Nephron progenitor cell (in vitro differentiated cells): Measurements from ENCODE around the gene DERA.

ENCODE experiments used
- DNase-seq: peaks from one replicate; pipeline ENCODE4 v3.0.0; 2021
- H3K27ac Mint-ChIP-seq: 2 replicates; pipeline ENCODE4 v1.8.0; 2021; ENCODE audit warnings: mild to moderate bottlenecking, moderate library complexity, mixed read lengths
- H3K27me3 Mint-ChIP-seq: 2 replicates; pipeline ENCODE4 v1.8.0; 2021; ENCODE audit warnings: mild to moderate bottlenecking, low read depth, mixed read lengths; ENCODE audit not compliant: poor library complexity
- H3K36me3 Mint-ChIP-seq: 2 replicates; pipeline ENCODE4 v1.8.0; 2021; ENCODE audit warnings: low read depth, mixed read lengths
- H3K4me1 Mint-ChIP-seq: 2 replicates; pipeline ENCODE4 v1.8.0; 2021; ENCODE audit warnings: mixed read lengths
- H3K4me3 Mint-ChIP-seq: 2 replicates; pipeline ENCODE4 v1.8.0; 2021; ENCODE audit warnings: mild to moderate bottlenecking, moderate library complexity, mixed read lengths
- H3K9me3 Mint-ChIP-seq: 2 replicates; pipeline ENCODE4 v1.8.0; 2021; ENCODE audit warnings: mild to moderate bottlenecking, moderate library complexity, mixed read lengths
- TF ChIP-seq, protein P1 (sequence below): fragments of 200-600 bp; sonication (generic); IDR thresholded peaks from 2 replicates; pipeline ENCODE4 v1.5.0; 2021; ENCODE audit warnings: antibody characterized with exemption

Gene DERA

DNA sequence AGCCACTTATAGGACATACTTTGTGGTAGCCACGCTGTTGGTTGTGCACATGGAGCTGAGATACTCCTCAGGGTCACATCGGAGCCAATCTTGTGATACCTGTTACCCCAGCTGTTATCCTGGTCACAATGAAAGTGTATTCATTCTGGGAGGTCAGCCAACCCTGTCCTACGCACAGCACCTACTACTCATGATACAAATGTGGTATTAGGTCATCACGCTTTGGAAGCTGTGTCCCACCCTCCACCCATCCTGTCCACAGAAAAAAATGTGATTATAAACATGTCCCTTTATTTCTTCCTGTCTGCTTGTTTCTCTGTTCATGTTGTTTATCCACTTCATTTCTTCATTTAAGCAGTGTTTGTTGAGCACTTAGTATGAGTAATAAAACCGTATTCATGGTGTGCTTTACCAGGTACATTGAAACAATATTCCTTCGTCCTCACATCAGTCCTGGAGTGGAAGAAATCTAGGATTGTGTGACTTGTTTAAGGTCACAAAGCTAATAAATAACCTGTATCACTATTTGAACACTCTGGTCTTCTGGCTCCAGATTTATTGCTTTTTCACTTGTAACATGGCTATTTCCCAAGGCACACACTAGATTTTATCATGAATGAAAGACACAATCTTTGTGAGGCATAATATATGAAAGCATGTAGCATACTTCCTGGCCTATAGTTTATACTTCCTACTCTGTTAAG, 73.1 kb downstream of the DERA start:
- peaks cover 35% of the 10 kb centered on the region for H3K4me1 Mint-ChIP-seq
- TF ChIP-seq, protein P1, sequence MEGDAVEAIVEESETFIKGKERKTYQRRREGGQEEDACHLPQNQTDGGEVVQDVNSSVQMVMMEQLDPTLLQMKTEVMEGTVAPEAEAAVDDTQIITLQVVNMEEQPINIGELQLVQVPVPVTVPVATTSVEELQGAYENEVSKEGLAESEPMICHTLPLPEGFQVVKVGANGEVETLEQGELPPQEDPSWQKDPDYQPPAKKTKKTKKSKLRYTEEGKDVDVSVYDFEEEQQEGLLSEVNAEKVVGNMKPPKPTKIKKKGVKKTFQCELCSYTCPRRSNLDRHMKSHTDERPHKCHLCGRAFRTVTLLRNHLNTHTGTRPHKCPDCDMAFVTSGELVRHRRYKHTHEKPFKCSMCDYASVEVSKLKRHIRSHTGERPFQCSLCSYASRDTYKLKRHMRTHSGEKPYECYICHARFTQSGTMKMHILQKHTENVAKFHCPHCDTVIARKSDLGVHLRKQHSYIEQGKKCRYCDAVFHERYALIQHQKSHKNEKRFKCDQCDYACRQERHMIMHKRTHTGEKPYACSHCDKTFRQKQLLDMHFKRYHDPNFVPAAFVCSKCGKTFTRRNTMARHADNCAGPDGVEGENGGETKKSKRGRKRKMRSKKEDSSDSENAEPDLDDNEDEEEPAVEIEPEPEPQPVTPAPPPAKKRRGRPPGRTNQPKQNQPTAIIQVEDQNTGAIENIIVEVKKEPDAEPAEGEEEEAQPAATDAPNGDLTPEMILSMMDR: no peak
- H3K27me3 Mint-ChIP-seq: no peaks in the 10 kb centered on the region
- H3K9me3 Mint-ChIP-seq: peaks cover 4% of the 10 kb centered on the region
- H3K4me3 Mint-ChIP-seq: no peak overlapping the region
- H3K27ac Mint-ChIP-seq: no peak overlapping the region
- no peak for DNase-seq
- peaks cover 61% of the 10 kb centered on the region for H3K36me3 Mint-ChIP-seq

DNA sequence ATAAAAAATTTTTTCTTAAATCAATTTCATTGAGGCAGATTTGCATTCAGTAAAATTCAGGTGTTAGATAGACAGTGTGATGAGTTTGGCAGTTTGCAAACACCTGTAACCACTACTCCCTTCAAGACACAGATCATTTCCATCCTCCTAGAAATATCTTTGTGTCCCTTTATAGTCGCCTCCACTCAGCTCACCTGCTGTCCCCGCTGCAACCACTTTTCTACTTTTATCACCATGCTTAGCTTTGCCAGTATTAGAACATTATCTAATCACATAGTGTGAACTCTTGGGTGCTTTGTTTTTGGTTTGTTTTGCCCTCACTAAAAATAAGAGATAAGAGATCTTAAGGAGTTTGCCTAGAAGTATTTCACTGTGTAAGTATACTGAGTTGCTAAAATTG, 73.8 kb downstream of the DERA start:
- Mint-ChIP-seq H3K4me3 (no peak overlapping the region), H3K9me3 (peaks cover 4% of the 10 kb centered on the region), H3K27me3 (no peaks in the 10 kb centered on the region), H3K4me1 (peaks cover 27% of the 10 kb centered on the region), H3K36me3 (peaks cover 68% of the 10 kb centered on the region), H3K27ac (peak overlapping the region; percentile 26)
- no peak for DNase-seq
- TF ChIP-seq, protein P1: no peak

DNA sequence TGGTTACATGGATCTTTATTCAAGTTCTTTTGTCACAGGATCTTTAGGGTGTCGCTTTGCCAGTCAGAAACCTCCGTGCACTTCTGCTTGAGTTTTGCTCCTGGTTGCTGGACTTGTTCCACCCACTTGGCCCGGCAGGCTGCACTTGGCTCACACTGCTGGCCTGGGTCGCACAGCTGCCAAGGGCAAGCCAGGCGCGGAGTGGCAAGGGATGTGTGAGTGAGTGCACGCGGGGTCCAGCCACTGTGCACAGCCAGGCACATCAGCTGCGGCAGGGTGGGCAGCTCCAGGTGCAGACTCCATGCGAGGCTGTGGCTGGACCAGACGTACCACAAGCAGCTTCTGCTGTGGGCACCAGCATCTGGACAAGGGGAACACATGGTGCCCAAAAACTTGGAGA, 76.6 kb downstream of the DERA start:
- Mint-ChIP-seq H3K9me3 (peaks cover 7% of the 10 kb centered on the region), H3K4me1 (peaks cover 9% of the 10 kb centered on the region), H3K27ac (peak overlapping the region; percentile 19), H3K36me3 (peaks cover 94% of the 10 kb centered on the region), H3K27me3 (no peaks in the 10 kb centered on the region), H3K4me3 (no peak overlapping the region)
- TF ChIP-seq, protein P1: no peak
- no peak for DNase-seq

DNA sequence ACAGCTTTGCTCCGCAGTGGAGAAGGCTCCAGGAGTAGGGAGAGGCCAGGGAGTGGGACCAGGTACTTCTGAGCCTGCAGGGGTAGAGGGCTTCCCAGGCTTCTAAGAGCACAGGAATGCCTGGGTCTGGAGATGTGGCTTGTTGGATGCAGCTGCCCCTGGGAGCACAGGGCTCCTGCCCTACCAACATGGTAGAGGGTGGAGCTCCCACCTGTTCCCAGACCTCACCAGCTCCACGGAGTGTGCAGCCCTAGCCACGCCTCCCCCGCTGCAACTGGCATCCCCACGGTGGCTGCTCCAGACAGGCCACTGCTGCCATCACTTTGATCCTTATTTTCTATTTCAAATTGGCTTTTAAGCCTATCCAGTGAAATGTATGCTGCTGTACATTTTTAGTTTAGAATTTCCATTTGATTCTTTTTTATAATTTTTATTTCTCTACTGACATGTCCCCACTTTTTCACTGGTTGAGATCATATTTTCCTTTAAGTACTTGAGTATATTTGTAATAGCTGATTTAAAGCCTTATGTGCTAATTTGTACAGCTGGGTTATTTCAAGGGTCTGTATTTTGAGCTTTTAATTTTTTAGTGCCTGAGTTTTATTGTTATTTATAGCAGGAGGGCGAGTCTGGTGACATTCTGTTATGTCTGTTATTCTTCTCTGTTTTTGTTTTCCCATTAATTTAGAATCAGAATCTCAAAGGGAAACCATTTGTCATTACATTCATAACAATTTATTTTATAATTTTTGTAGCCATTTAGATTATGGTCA, 78.0 kb downstream of the DERA start:
- Mint-ChIP-seq H3K27me3 (no peaks in the 10 kb centered on the region), H3K4me1 (no peaks in the 10 kb centered on the region), H3K36me3 (peaks cover 85% of the 10 kb centered on the region), H3K9me3 (peaks cover 7% of the 10 kb centered on the region), H3K27ac (peak overlapping the region; percentile 57), H3K4me3 (no peak overlapping the region)
- no peak for DNase-seq
- TF ChIP-seq, protein P1: no peak

DNA sequence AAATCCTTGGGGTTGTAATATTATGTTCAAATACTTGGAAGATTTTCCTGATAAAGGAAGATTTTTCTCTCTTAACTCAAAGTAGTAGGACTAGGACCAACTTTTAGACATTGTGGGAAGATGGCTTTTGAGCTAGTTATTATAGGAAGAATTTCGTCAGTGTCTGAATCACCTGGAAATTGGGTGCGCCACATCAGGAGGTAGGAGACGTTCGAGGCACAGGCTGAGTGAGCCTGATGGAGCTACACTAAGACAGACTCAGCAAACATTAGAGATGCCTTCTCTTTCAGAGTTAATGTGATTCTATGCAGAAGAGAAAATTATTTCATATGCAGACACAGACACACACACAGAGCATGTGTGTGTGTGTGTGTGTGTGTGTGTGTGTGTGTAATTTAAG, 84.7 kb downstream of the DERA start:
- Mint-ChIP-seq H3K4me1 (no peaks in the 10 kb centered on the region), H3K4me3 (no peak overlapping the region), H3K27me3 (no peaks in the 10 kb centered on the region), H3K27ac (no peak overlapping the region), H3K36me3 (peaks cover 44% of the 10 kb centered on the region), H3K9me3 (peaks cover 3% of the 10 kb centered on the region)
- TF ChIP-seq, protein P1: no peak
- DNase-seq: no peak
